CD4-positive, CD25-positive, alpha-beta regulatory T cell (primary cell): ENCODE results near the gene TMCC1. TPM values are rescaled to one million over a fixed set of nuclear protein-coding genes. Genes with fewer than 3 reads are reported as not detected.
A peak's percentile ranks its signal among the peaks of the same experiment; 100 is the strongest.

Source experiments
- ATAC-seq, 2 donors: fragments of 150-1000 bp; cut with Tn5 transposase; one replicate each; pipeline ENCODE4 v1.10.0; 2021; ENCODE audit warnings: low read depth in 2 of 2, moderate number of reproducible peaks in 2 of 2, moderate library complexity in 1 of 2
- DNase-seq, 3 donors: peaks; one replicate each; pipeline versions ENCODE4 v3.0.0 to v3.0.0-alpha.2; 2012 to 2022; ENCODE audit warnings: mixed read lengths in 1 of 3
- H3K27ac ChIP-seq: one replicate; pipeline ENCODE4 v1.7.0; 2013; ENCODE audit warnings: mild to moderate bottlenecking, low read length; ENCODE audit not compliant: insufficient read depth, poor library complexity, severe bottlenecking
- H3K27me3 ChIP-seq: one replicate; pipeline ENCODE4 v1.7.0; 2013; ENCODE audit warnings: low read length; ENCODE audit not compliant: control insufficient read depth, insufficient read depth
- H3K36me3 ChIP-seq: one replicate; pipeline ENCODE4 v1.7.0; 2013; ENCODE audit warnings: mild to moderate bottlenecking, low read length, moderate library complexity; ENCODE audit not compliant: control insufficient read depth, insufficient read depth
- H3K4me1 ChIP-seq: 2 replicates; pipeline ENCODE4 v1.7.0; 2013; ENCODE audit warnings: mild to moderate bottlenecking, low read length; ENCODE audit not compliant: insufficient read depth, control insufficient read depth, poor library complexity, severe bottlenecking
- H3K4me3 ChIP-seq: one replicate; pipeline ENCODE4 v1.7.0; 2013; ENCODE audit warnings: low read depth, mild to moderate bottlenecking, low read length, moderate library complexity
- H3K9me3 ChIP-seq, 2 experiments: 1 replicate in 1 of 2; 2 replicates in 1 of 2; pipeline ENCODE4 v1.7.0; 2013; ENCODE audit warnings: low read length in 2 of 2, mild to moderate bottlenecking in 1 of 2, moderate library complexity in 1 of 2; ENCODE audit not compliant: control insufficient read depth in 2 of 2
- H3K27ac Mint-ChIP-seq, 3 donors: one replicate each; pipeline ENCODE4 v1.8.0; 2020 to 2022; ENCODE audit warnings: mild to moderate bottlenecking in 3 of 3, mixed read lengths in 3 of 3, moderate library complexity in 2 of 3
- H3K27me3 Mint-ChIP-seq: one replicate; pipeline ENCODE4 v1.8.0; 2022; ENCODE audit warnings: mild to moderate bottlenecking, mixed read lengths
- H3K36me3 Mint-ChIP-seq: one replicate; pipeline ENCODE4 v1.8.0; 2020; ENCODE audit warnings: mixed read lengths
- H3K4me1 Mint-ChIP-seq, 4 donors: one replicate each; pipeline ENCODE4 v1.8.0; 2020 to 2022; ENCODE audit warnings: mixed read lengths in 4 of 4, mild to moderate bottlenecking in 1 of 4
- H3K4me3 Mint-ChIP-seq, 4 donors: one replicate each; pipeline ENCODE4 v1.8.0; 2020 to 2022; ENCODE audit warnings: mild to moderate bottlenecking in 4 of 4, mixed read lengths in 4 of 4, moderate library complexity in 3 of 4
- H3K9me3 Mint-ChIP-seq, 7 donors: one replicate each; pipeline ENCODE4 v1.8.0; 2020 to 2022; ENCODE audit warnings: mixed read lengths in 7 of 7, mild to moderate bottlenecking in 3 of 7, moderate library complexity in 2 of 7
- polyA plus RNA-seq, 4 donors: library from polyadenylated mRNA; unstranded; fragments of 300-500 nt; fragmentation: Illumina TruSeq; gene quantifications; one replicate each; pipeline ENCODE4 v1.2.3, GENCODE V29; 2021
- total RNA-seq: library from RNA; stranded (reverse); gene quantifications from one replicate; pipeline ENCODE4 v1.2.3, GENCODE V29; 2022

Gene TMCC1
- total RNA-seq (29.2 TPM), polyA plus RNA-seq (1 to 10 TPM; 5.2 to 7.1 (median 6.0) TPM)

- H3K27ac ChIP-seq, result peak within 1 kb of the TSS; percentile 81
- H3K36me3 ChIP-seq, result no peaks in the 10 kb centered on the region
- Mint-ChIP-seq H3K27me3 (peaks cover 5% of the 10 kb centered on the region), H3K4me1 (peaks cover 26 to 45% (median 35%) of the 10 kb centered on the region in 4 donors), H3K36me3 (no peaks in the 10 kb centered on the region), H3K9me3 (peaks cover 0 to 2% (median 0%) of the 10 kb centered on the region in 7 donors), H3K27ac (peak within 1 kb of the TSS; percentile 88 to 97 (median 95)), H3K4me3 (peak within 1 kb of the TSS; percentile 91 to 96 (median 96))
- no peaks in the 10 kb centered on the region for H3K9me3 ChIP-seq
- H3K27me3 ChIP-seq, result no peaks in the 10 kb centered on the region
- peak within 1 kb of the TSS; percentile 78 for H3K4me3 ChIP-seq
- H3K4me1 ChIP-seq, result peaks cover 38% of the 10 kb centered on the region
- DNase-seq, result peak; percentile 86 to 94 (median 90)
- ATAC-seq, result peak; percentile 94
Measured at GRCh38 chr3:129893581-129894070, at the start of gene TMCC1. Gene TMCC1, minus strand, starts transcription at chr3:129893711.

DNA sequence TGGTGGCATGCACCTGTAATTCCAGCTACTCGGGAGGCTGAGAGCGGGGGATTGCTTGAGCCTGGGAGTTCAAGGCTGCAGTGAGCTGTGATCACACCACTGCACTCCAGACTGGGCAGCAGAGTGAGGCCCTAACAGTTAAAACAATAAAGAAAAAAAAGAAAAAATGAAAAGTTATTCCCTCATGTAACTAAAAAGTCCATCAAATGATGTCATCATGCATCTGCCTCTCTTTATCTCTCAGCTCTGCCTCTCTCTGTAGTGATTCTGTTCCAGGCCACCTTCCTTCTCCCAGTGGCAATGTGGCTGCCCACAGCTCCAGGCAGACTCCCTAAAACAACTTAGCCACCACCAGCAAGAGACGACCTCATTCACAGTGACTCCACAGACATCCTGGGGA, 49.5 kb upstream of the TMCC1 start:
- no peak overlapping the region for H3K4me3 Mint-ChIP-seq
- Histone ChIP-seq H3K4me1 (no peaks in the 10 kb centered on the region), H3K36me3 (no peaks in the 10 kb centered on the region), H3K27me3 (peaks cover 6% of the 10 kb centered on the region), H3K27ac (no peak overlapping the region), H3K4me3 (no peak overlapping the region), H3K9me3 (no peaks in the 10 kb centered on the region)
- H3K4me1 Mint-ChIP-seq, result no peaks in the 10 kb centered on the region
- H3K27ac Mint-ChIP-seq, result no peak overlapping the region
- DNase-seq (no peak), ATAC-seq (no peak)
- no peaks in the 10 kb centered on the region for H3K36me3 Mint-ChIP-seq
- H3K27me3 Mint-ChIP-seq, result no peaks in the 10 kb centered on the region
- H3K9me3 Mint-ChIP-seq, result peaks cover 0 to 10% (median 0%) of the 10 kb centered on the region in 7 donors

- ATAC-seq (peak in 1 of 2 donors; percentile 30), DNase-seq (peak in 2 of 3 donors; percentile 7 to 54)
- no peaks in the 10 kb centered on the region for H3K4me1 ChIP-seq
- Mint-ChIP-seq H3K36me3 (no peaks in the 10 kb centered on the region), H3K4me3 (peak overlapping the region in 1 of 4 donors; percentile 12), H3K4me1 (no peaks in the 10 kb centered on the region), H3K9me3 (peaks cover 0 to 7% (median 0%) of the 10 kb centered on the region in 7 donors), H3K27ac (no peak overlapping the region), H3K27me3 (no peaks in the 10 kb centered on the region)
- H3K9me3 ChIP-seq, result no peaks in the 10 kb centered on the region
- peaks cover 4% of the 10 kb centered on the region for H3K27me3 ChIP-seq
- no peaks in the 10 kb centered on the region for H3K36me3 ChIP-seq
- no peak overlapping the region for H3K4me3 ChIP-seq
- H3K27ac ChIP-seq, result no peak overlapping the region
Measured at GRCh38 chr3:129942296-129942695, 48.8 kb upstream of the TMCC1 start.

- Histone ChIP-seq H3K36me3 (no peaks in the 10 kb centered on the region), H3K27ac (no peak overlapping the region), H3K4me1 (peaks cover 5% of the 10 kb centered on the region), H3K27me3 (no peaks in the 10 kb centered on the region), H3K4me3 (no peak overlapping the region), H3K9me3 (no peaks in the 10 kb centered on the region)
- Mint-ChIP-seq H3K27me3 (no peaks in the 10 kb centered on the region), H3K36me3 (no peaks in the 10 kb centered on the region), H3K27ac (peak overlapping the region in 1 of 3 donors; percentile 65), H3K4me1 (peaks cover 0 to 11% (median 8%) of the 10 kb centered on the region in 4 donors), H3K9me3 (peaks cover 0 to 5% (median 0%) of the 10 kb centered on the region in 7 donors), H3K4me3 (no peak overlapping the region)
- no peak for ATAC-seq
- peak in 1 of 3 donors; percentile 69 for DNase-seq
Measured at GRCh38 chr3:129940086-129940485, 46.6 kb upstream of the TMCC1 start.

DNA sequence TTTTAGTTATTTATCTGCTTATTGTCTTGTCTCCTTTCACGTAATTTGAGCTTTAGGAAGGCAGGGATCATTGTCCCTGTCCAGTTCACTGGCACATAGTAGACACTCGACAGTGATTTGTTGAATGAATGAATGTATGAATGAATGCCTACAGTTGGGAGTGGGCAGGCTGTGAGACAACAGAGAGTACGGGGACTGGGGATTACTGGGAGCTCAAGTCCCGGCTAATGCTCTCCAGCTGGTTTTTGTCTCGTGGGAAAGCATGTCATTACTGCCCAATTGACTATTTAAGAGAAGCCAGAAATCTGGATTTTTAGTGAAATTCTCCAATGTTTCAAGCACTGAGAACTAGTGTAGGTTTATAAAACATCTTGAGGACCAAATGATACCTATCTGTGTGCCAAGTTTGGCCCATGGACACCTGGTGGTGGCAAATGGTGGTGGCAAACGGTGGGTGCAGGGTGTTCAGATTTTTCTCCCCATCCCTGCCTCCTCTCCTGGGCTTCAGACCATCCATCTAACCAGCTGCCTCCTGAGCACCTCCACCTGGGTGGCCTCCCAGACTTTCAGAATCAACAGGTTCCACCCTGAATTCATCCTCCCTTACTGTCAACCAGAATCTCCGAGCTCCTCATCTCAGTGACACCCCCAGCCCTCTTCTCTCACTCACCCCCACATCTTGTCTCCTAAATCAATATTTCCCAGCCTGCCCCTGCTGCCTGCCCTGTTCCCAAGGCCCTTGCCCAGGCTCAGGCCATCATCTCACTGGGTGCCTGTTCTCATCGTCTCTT, 44.8 kb upstream of the TMCC1 start:
- no peak overlapping the region for H3K27ac ChIP-seq
- H3K9me3 ChIP-seq, result no peaks in the 10 kb centered on the region
- Mint-ChIP-seq H3K27ac (peak overlapping the region in 1 of 3 donors; percentile 45), H3K27me3 (peaks cover 4% of the 10 kb centered on the region), H3K4me3 (no peak overlapping the region), H3K36me3 (no peaks in the 10 kb centered on the region), H3K9me3 (peaks cover 0 to 1% (median 0%) of the 10 kb centered on the region in 7 donors), H3K4me1 (peaks cover 0 to 15% (median 9%) of the 10 kb centered on the region in 4 donors)
- peaks cover 7% of the 10 kb centered on the region for H3K4me1 ChIP-seq
- no peaks in the 10 kb centered on the region for H3K27me3 ChIP-seq
- DNase-seq, result no peak
- no peak overlapping the region for H3K4me3 ChIP-seq
- H3K36me3 ChIP-seq, result no peaks in the 10 kb centered on the region
- ATAC-seq, result no peak

- H3K27ac ChIP-seq, result no peak overlapping the region
- peak overlapping the region in 1 of 4 donors; percentile 25 for H3K4me3 Mint-ChIP-seq
Measured at GRCh38 chr3:129937717-129938116, 44.2 kb upstream of the TMCC1 start.

DNA sequence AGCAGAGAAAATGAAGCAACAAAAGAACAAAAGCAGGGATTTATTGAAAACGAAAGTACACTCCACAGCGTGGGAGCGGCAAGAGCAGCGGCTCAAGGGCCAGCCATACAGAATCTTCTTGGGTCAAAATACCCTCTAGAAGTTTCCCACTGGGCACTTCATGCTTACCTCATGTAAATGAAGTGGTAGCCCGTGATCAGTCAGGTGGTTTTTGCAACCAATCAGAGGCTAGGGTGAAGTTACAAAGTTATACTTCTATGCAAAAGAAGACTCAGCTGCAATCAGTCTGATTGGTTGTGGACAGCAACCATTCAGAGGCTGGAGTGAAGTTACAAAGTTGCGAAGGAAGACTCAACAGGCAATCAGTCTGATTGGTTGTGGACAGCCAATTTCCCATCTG, 43.2 kb upstream of the TMCC1 start:
- no peaks in the 10 kb centered on the region for H3K36me3 Mint-ChIP-seq
- ATAC-seq, result peak; percentile 44 to 53
- Histone ChIP-seq H3K27ac (no peak overlapping the region), H3K4me3 (peak overlapping the region; percentile 77), H3K36me3 (no peaks in the 10 kb centered on the region), H3K27me3 (no peaks in the 10 kb centered on the region), H3K4me1 (peaks cover 7% of the 10 kb centered on the region), H3K9me3 (no peaks in the 10 kb centered on the region)
- peaks cover 4% of the 10 kb centered on the region for H3K27me3 Mint-ChIP-seq
- H3K27ac Mint-ChIP-seq, result peak overlapping the region in 1 of 3 donors; percentile 33
- H3K9me3 Mint-ChIP-seq, result peaks cover 0 to 1% (median 0%) of the 10 kb centered on the region in 7 donors
- peak; percentile 20 to 59 (median 50) for DNase-seq
- H3K4me3 Mint-ChIP-seq, result peak overlapping the region; percentile 45 to 90 (median 78)
- peaks cover 0 to 15% (median 9%) of the 10 kb centered on the region in 4 donors for H3K4me1 Mint-ChIP-seq

More at GRCh38 chr3:129937717-129938116, 44.2 kb upstream of the TMCC1 start:
- no peaks in the 10 kb centered on the region for H3K27me3 ChIP-seq
- no peak for ATAC-seq
- no peaks in the 10 kb centered on the region for H3K36me3 Mint-ChIP-seq
- H3K27me3 Mint-ChIP-seq, result peaks cover 4% of the 10 kb centered on the region
- DNase-seq, result no peak
- no peaks in the 10 kb centered on the region for H3K9me3 ChIP-seq
- peaks cover 0 to 1% (median 0%) of the 10 kb centered on the region in 7 donors for H3K9me3 Mint-ChIP-seq
- peaks cover 0 to 15% (median 9%) of the 10 kb centered on the region in 4 donors for H3K4me1 Mint-ChIP-seq
- H3K4me1 ChIP-seq, result peaks cover 7% of the 10 kb centered on the region
- no peak overlapping the region for H3K4me3 ChIP-seq
- H3K36me3 ChIP-seq, result no peaks in the 10 kb centered on the region
- H3K27ac Mint-ChIP-seq, result peak overlapping the region in 1 of 3 donors; percentile 50
